Inferior parietal cortex (tissue), 1 donor: ENCODE measurements around the gene ATP8B3.

Experiments
- DNase-seq: peaks from one replicate; pipeline ENCODE4 v3.0.0-alpha.2; 2016; ENCODE audit errors: extremely low spot score

The ATP8B3 gene

DNA sequence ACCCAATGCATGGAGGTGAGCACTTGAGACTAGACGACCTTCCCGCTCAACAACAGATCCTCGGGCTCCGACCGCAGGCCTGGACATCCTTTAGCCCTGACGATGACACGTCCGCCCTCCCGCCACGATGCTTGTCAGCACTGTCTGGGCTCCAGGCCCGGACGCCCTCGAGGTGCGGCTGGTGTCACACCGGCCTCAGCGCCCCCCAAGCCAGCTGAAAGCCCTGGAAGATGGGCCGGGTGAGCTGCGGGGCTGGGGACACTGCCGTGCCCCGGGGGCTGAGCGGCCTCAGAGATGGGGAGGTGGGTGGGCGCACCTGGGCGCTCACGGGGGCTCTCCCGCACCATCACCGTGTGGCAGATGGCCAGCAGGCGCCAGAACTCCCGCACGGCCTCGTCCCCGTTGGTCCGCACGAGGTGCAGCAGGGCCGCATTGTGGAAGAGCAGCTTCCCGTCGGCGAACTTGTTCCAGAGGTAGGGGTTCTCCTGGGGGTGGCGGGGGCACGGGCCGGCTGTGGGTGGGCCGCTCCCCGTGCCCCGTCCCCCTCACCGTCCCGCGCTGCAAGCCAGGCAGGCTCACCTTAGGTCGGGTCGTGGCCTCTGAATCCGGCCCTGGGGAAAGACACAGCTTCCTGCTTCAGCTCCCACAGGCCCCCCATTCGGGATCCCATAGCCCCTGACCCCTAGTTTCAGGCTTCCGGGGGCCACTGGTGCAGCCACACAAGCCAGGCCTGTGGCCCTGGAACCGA lies 15.5 kb downstream of the ATP8B3 start:
- no peak for DNase-seq

DNA sequence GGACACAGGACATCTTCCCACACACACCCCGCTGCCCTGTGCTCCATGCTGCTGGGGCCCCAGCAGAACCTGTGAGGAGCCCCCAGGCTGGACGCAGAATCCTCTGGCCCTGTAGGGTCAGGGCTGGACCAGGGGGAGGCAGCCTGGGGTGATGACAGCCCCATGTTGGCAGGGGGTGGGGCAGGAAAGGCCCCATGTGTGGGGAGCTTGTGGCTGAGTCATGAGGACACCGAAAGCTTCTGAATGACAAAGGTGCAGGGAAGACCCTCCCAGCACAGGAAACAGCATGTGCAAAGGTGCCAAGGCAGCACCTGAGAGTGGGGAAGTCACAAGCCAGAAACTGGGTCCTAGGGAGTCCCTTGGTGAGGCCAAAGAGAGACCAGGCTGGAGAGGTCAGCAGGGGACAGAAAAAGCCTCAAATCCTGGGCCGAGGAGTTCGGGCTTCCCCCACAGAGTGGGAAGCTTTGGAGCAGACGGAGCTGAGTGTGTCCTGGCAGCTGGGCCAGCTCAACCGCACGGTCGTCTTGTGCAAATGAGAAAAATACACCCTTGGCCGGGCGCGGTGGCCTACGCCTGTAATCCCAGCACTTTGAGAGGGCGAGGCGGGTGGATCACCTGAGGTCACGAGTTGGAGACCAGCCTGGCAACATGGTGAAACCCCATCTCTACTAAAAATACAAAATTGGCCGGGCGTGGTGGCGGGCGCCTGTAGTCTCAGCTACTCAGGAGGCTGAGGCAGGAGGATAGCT lies 17.5 kb downstream of the ATP8B3 start:
- no peak for DNase-seq

DNA sequence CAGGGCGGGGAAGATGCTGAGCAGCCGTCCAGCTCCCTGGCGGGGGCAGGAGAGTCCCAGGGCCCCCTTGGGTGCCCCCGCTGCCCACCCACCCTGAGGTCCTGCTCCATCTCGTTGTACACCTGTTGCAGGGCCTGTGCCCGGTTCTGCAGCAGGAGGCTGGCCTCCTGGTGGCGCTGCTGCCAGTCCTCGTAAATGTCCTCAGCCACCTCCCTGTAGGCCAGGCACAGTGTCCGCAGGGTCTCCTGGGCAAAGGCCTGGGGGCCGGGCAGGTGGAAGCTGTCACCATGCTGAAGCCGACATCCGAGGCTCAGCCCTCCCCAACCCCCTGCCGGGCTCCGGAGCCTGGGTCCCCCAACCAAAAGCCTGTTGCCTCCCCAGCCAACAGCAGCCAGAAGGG lies 20.2 kb downstream of the ATP8B3 start:
- no peak for DNase-seq

DNA sequence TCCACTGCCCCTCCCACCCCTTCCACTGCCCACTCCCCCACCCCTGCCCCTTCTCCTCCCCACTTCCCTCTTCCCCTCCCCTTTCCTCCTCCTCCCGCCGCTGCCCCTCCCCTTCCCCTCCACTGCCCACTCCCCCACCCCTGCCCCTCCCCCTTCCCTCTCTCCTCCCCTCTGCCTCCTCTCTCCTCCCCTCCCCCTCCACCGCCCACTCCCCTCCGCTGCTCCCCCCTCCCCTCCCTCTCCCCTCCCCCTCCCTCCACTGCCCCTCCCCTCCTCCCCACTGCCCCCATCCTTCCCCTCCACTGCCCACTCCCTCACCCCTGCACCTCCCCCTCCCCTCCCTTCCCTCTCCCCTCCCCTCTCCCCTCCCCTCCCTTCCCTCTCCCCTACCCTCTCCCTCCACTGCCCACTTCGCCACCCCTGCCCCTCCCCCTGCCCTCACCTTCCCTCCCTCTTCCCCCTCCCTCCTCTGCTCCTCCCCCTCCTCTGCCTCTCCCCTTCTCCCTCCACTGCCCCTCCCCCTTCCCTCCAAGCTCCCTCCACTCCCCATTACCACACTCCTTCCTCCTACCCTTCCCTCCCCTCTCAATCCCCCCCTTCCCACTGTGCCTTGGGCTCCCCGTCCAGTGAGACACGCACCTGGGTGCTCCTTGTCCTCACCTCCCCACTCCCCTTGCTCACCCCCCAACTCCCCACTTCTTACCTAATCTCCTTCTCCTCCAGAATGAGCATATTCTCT lies 21.9 kb downstream of the ATP8B3 start:
- DNase-seq: no peak

DNA sequence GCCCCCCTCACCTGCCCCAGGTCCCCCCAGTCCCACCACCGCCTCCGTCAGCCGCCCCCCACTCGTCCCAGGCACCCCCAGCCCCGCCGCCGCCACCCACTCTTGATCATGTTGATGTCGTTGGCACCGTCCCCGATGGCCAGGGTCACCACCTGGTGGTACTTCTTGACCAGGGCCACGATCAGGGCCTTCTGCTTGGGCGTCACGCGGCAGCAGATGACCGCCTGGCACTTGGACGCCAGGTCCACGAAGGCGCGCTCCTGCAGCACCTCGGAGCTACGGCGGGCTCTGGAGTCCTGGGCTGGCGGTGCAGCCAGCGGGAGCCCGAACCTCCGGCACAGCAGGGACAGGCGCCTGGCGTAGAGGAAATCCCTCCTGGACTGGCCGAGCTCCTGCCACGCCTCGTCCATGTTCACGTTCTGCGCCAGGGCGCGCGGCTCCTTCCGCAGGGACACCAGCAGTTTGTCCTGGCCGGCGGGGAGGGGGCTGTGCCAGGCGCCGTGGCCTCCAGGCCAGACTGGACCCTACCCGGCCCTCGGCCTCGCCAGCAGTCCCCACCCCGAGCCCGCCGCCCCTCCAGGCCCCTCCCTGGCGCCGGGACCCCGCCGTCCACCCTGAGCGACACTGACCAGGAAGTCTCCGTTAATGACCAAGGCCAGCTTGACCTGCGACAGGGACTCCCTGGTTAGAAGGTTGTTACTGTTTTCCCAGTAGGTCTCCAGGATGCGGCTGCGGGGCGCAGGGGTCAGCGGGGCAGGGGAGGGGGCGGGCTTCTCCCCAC lies 22.6 kb downstream of the ATP8B3 start:
- no peak for DNase-seq

DNA sequence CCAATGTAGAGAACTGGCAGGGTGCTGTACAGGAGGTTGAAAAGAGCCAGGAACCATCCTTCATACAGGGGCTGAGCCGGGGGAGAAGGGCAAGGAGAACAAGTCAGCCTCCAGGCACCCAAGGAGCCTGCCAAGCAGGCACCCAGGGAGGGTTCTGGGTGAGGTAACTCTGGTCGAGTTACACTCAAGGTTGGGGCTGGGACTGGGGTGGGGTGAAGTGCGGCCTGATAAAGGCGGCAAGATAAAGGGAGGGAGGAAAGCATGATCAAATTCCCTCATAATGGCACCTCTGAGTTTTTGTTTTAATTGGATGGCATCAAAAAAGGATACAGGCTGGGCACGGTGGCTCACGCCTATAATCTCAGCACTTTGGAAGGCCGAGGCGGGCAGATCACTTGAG lies 25.0 kb downstream of the ATP8B3 start:
- DNase-seq: no peak

DNA sequence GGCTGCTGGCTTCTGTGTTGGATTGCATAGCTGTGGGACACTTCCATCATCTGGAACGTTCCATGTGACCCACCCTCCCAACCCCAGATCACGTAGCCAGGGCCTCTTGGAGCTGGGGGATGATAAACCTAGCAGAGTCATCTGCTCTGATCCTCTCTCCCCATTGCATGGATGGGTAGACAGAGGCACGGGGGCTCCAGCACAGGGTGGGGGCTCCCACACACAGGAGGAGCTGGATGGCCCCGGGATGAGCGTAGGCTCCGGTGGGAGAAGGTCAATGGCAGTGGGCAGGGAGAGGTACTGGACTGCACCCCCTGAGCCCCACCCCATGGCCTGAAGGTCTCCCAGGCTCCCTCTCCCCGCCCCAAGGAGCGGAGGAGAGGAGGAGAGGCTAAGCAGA lies 25.4 kb downstream of the ATP8B3 start:
- no peak for DNase-seq

DNA sequence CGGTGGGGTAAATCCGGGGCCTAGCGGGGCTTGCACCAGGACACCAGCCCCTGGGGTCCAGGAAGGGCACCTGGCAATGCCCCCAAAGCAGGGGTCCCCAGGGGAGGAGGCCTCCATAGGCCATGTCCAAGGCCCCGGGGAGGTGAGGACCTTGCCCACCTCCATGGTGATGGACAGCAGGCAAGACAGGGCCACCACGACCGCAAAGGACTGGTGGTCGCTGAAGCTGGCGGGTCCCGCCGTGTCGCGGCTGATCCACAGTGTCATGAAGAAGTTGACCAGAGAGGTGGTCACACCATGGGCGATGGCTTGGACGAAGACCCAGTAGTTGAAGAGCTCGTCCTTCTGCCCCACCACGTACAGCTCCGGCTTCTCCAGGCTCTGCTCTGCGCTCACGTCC lies 26.8 kb downstream of the ATP8B3 start:
- DNase-seq: no peak

DNA sequence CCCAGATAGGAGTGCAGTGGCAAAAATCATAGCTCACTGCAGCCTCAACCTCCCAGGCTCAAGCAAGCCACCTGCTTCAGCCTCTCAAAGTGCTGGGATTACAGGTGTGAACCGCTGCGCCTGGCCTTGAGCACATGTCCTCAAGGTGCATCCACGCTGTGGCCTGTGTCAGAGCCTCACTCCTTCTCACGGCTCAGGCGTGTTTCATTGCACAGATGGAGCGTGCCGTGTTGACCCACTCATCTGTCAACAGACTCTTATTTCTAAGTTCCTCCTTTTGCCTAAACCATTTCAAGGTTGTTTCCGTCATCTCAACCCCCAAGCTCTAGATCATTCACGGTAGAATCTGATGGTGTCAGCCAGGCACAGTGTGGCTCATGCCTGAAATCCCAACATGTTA lies 28.2 kb downstream of the ATP8B3 start:
- no peak for DNase-seq

DNA sequence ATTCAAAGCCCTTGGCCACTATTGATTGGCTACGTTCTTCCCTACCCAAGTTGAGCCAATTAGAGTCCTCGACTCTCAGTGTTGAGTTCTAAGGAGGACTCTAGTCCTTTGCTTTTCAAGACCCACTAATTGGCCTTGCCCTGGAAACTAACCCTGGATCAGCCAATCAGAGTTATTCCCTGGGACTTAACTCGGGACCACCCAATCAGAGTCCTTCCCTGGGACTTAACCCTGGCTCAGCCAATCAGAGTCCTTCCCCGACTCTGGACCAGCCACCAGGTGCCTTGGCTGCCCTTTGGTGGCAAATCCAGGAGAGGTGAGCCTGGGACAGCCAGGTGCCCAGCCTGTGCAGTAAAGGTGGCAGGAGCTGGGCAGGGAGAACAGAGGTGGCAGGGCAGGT lies 28.7 kb downstream of the ATP8B3 start:
- no peak for DNase-seq

DNA sequence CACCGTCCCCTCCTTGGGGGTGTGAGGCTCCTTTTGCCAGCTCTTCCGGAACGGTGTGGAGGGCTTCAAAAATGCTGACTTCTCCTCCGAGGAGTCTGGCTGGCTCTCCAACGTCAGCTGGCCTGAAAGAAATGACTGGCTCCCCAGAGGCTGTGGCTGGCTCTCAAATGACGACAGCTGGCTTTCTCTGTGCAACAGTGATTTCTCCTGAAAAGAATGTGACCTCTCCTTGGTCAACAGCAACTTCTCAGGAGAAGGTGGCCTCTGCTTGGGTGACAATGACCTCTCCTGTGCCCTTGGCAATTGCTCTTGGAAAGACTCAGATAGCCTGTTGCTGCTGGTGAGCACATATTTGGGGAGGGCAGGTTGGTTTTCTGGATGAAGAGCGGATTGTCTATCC lies 29.6 kb downstream of the ATP8B3 start:
- DNase-seq: no peak

DNA sequence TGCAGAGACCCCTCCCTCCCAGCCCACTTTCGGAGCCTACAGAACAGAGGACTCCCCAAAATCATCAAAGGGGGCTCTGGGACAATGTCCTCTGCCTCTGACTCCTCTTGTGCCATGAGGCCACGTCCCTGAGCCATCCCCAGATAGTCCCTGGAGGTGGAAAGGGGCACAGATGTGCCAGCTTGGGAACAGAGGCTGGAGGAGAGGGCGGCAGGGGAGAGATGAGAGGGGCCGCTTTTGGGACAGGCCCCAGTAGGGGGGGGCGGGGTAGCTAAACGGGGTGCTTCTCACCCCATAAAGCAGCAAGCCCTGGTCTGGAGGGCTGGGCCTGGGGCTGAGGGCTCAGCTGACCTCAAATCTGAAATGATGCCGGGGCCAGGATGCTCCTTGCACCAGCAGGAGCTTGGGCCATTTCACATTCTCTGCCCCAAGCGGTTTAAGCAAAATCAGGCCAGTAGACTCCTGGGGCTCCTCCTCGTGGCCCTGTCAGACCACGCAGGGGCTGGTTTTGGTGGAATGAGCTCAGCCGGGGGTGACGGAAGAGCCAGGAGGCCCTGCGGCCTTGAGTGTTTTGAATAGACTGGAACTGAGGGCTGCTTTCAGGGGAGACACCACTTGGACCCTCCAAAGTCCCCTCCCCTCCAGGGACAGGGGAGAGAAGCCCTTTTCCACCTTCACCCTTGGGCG lies 31.7 kb downstream of the ATP8B3 start:
- DNase-seq: no peak

DNA sequence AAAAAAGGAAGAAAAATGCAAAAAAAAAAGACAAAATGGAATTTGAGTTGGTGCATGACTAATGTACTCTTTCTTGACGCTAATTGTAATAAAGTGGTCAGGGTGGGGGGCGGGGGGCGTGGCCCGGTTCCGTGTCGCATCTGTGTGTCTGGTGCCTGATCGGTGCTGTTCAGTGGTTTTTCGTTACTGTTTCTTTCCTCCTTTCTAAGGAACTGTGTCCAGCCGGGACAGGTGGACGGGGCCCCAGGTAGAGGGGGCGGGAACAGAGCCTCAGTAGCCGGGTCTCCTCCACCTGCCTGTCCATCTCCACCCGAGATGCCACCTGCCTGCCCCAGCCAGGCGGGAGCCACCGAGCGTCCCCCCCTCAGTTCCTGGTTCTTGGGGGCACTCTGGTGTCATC lies 32.5 kb downstream of the ATP8B3 start:
- no peak for DNase-seq

DNA sequence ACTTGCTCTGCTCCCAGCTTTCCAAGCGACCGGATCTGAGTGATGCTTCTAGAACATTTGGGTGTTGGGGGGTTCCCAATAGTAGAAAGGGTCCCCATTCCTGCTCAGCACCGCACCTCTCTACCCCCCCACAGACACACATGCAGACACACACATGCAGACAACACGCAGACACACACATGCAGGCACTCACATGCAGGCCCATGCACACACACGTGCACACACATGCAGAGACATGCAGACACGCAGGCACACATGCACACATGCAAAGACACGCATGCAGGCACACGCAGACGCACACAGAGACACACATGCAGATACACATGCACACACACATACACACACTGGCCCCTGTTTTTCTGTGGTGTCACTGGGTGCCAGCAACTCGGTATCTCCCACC lies 34.9 kb downstream of the ATP8B3 start:
- no peak for DNase-seq

DNA sequence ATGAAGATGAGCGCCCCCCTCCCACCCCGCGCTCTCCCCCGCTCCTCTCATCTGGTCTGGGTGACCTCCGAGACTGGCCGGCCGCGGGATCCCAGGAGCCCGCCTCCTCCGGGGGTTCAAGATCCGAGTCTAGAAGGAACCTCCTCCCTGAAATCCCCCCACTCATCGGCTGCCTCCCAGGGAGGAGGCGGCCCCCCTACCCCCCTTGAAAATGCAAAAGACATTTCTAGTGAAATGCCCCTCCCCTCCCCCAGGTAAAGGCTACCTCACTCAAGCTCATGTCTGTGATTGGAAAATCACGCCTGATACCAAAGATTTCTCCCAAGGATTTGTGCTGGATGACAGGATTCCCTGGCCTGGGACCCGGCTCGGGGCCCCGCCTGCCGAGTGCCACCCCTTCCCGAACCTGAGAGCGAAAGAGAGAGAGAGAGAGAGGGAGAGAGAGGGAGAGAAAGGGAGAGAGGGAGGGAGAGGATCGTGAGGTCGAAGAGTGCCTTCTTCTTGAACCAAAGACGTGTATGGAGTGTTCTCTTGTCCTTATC lies 35.4 kb downstream of the ATP8B3 start:
- DNase-seq: no peak

DNA sequence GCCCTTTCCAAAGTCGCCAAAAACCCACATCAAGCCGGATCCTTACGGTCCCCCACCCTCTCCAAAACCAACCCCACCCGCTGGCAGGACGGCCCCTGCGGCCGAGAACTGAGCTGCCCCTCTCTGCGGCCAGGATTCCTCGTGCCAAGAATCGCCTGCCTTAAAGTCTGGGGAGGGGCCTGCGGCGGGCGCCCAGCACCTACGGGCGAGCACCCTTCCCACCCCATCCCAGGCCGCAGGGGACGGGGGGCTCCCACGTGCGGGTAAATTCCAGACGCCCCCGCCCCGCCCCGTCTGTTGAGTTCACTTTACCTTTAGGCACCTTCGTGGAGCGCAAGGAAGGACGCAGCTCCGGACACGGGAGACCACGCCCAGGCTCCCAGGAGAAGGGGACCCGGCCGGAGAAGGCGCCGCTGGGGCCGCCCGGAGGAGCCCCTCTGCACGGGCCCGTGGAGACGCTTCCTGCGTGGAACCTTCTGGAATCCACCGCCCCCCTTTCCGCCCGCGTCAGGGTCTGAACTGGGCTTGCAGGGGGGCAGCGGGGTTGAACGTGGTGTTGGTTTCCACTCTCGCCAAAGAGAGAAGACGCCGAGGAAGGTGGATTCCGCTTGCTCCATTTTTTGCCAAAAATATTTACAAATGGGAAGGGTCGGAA lies 36.0 kb downstream of the ATP8B3 start:
- DNase-seq: no peak

DNA sequence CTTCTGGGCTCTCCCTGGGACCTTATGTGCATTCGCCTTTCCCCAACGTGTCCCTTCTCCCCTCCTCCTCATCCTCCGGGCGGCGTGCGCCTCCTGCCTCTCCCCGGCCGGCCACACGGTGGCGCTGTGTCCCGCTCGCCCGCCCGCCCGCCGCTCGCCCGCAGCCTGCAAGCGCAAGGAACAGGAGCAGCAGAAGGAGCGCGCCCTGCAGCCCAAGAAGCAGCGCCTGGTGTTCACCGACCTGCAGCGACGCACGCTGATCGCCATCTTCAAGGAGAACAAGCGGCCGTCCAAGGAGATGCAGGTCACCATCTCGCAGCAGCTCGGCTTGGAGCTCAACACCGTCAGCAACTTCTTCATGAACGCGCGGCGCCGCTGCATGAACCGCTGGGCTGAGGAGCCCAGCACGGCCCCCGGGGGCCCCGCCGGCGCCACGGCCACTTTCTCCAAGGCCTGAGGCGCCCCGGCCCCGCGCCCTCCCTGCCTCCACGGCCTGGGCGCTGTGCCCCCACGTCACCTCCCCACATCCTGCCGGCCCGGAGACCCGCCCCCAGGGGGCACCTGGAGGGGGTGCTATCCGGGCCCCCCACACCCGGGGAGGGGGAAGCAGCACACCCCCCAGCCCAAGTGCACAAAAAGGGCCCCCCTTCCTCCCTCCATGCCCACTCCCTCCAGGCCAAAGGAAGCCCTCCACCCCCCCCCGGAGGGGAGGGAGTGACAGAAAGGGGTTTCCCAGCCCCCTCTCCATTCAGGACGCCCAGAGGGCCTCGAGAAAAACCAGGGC lies 36.9 kb downstream of the ATP8B3 start:
- no peak for DNase-seq

DNA sequence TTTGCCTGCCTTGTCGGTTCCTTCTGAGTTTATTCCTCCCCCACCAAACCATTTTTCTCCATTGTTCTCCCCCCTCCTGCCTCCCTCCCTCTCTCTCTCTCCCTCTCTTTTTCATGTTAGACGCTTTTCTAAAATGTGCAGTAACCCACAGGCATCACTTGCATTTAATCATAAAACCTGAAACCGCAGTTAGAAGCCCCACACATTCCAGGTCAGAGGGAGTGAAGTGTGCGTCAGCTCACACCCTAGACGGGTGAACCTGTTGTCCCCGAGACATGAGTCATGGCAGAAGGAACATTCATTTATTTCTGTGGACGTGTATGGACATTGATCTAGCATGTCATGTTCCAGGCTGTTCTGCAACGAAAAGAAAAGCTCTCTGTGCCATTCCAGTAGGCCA lies 38.9 kb downstream of the ATP8B3 start:
- no peak for DNase-seq

DNA sequence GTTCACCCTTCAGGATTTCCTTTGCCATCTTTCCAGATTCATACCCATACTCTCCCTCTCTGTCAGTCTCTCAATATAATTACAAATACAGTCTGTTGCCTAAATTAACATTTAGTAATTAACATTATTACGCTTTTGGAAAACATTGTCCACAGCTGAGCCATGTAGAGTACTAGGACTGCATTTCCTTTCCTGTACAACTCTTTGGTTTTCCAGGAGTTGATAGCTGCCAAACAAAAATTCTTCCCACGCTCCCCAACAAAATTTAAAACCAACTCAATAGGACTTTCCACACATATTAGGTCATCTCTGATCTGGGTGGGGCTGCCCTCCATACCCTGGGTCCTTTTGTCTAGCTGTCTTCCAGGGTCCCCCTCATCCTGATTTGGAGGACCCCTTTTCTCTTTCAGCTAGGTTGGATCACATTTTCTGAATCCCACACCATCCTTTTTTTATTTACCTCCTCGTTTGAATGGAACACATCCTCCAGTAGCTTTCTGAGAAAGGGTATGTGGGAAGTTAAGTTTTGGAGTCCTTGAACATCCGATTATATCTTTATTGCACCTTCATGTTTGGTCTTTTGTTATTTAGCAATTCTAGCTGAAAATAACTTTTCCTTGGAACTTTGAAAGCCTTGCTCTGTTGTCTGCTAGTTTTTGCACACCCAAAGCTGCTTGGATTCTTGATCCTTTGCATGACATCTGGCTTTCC lies 41.1 kb downstream of the ATP8B3 start:
- DNase-seq: no peak
